Measurements from ENCODE around the gene STRA6.

STRA6 gene

DNA sequence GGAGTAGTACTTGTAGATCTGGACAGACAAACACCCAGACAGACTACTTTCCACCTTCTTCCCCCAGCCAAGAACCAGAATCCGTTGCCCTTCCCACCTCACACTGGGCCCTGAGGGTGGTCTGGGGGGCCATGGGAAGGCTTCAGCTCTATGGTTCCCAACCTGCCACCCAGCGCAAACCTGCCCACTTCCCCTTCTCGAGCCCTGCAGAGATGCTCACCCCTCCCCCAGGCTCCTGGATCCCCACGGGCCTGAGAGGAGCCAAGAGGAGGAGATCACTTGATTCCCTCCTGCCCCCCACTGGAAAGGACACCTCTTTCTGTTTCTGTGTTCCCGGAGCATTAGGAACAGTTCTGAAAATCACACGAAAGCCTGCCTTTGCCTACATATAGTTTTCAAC is 8.7 kb downstream of the STRA6 start:
- TF ChIP-seq, protein P1, sequence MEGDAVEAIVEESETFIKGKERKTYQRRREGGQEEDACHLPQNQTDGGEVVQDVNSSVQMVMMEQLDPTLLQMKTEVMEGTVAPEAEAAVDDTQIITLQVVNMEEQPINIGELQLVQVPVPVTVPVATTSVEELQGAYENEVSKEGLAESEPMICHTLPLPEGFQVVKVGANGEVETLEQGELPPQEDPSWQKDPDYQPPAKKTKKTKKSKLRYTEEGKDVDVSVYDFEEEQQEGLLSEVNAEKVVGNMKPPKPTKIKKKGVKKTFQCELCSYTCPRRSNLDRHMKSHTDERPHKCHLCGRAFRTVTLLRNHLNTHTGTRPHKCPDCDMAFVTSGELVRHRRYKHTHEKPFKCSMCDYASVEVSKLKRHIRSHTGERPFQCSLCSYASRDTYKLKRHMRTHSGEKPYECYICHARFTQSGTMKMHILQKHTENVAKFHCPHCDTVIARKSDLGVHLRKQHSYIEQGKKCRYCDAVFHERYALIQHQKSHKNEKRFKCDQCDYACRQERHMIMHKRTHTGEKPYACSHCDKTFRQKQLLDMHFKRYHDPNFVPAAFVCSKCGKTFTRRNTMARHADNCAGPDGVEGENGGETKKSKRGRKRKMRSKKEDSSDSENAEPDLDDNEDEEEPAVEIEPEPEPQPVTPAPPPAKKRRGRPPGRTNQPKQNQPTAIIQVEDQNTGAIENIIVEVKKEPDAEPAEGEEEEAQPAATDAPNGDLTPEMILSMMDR (IDR thresholded peaks at IDR 0.05; ENCODE audit: low read depth, low read length) = no peak
- no peak overlapping the region for H3K4me3 ChIP-seq (replicated peaks in 1 of 2; ENCODE audit: low read depth in 2 of 2, low read length in 2 of 2)
- no peak for DNase-seq (ENCODE audit: low read depth in 2 of 2)

DNA sequence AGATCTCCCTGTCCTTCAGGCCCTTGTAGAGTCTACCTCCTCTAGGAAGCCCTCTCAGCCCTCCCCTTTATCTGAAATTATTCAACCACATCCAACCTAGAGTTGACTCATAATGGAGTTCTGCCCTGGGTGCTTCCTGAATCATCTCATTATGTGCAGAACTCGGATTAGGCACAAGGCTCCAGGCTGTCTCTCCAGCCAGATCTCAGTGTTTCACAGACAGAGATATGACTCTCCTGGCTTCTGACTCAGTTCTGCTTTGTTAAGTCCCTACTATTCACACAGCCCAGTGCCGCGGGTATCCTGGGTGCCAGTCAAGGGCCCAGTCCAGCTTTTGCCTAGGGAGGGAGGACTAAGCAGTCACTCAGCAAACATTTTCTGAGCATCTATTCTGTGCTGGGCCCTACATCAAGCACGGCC is 9.3 kb downstream of the STRA6 start:
- H3K4me3 ChIP-seq (replicated peaks in 1 of 2; ENCODE audit: low read depth in 2 of 2, low read length in 2 of 2) = no peak overlapping the region
- DNase-seq (ENCODE audit: low read depth in 2 of 2) = peak; percentile 75 to 92
- TF ChIP-seq, protein P1 (IDR thresholded peaks at IDR 0.05; ENCODE audit: low read depth, low read length) = no peak

GRCh38 chr15:74192751-74193150 is 9.8 kb downstream of the STRA6 start:
- no peak for DNase-seq (ENCODE audit: low read depth in 2 of 2)
- H3K4me3 ChIP-seq (replicated peaks in 1 of 2; ENCODE audit: low read depth in 2 of 2, low read length in 2 of 2) = no peak overlapping the region
- TF ChIP-seq, protein P1 (IDR thresholded peaks at IDR 0.05; ENCODE audit: low read depth, low read length) = no peak

DNA sequence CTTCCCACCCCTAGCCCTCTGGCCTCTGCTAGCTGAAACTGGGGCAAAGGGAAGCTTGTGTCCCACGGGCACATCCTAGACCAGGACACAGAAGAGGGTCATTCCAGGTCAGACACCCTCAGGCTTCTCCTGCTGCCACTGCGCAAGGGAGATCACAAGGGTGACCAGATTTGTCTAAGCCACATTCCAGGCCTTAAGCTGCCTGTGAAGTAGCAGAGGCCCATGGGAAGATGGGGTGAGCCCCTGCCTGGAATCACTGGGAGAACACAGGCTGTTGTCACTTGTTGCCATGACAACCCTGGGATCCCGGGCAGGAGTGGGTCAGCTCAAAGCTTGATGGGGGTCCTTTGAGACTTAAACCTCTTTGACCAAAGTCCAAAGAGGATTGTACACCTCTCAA is 10.8 kb downstream of the STRA6 start:
- DNase-seq (ENCODE audit: low read depth in 2 of 2) = no peak
- TF ChIP-seq, protein P1 (IDR thresholded peaks at IDR 0.05; ENCODE audit: low read depth, low read length) = no peak
- H3K4me3 ChIP-seq (replicated peaks in 1 of 2; ENCODE audit: low read depth in 2 of 2, low read length in 2 of 2) = no peak overlapping the region

- DNase-seq (ENCODE audit: low read depth in 2 of 2) = no peak
- H3K4me3 ChIP-seq (replicated peaks in 1 of 2; ENCODE audit: low read depth in 2 of 2, low read length in 2 of 2) = no peak overlapping the region
- TF ChIP-seq, protein P1 (IDR thresholded peaks at IDR 0.05; ENCODE audit: low read depth, low read length) = no peak
These were observed 14.4 kb downstream of the STRA6 start for GRCh38 chr15:74188216-74188615.

DNA sequence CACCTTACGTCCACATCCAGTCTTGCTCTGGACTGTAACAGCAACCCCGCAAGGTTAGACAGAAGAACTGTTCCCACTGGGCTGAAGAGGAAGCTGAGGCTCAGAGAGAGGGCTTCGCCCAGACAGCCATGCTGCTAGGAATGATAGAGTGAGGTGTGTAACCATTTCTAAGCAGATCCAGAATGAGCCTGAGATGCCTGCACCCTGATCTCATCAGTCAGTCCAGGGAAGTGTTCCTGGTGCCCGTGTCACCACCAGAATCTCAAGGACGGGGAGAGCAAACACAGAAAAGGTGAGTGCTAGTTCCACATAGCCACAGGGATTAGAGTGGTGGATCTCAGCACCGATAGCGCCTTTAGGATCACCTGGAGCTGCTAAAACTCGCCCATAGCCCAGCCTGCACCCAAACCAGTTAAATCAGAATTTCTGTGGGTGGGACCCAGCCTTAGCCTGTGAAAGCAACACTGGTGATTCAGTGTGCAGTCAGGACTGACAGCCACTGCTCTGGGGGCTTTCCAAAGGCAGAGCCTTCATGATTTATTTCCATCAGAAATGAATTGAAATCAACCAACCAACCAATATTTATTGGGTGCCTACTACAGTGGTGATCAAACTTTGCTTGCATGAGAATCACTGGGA is 16.8 kb downstream of the STRA6 start:
- DNase-seq (ENCODE audit: low read depth in 2 of 2) = no peak
- TF ChIP-seq, protein P1 (IDR thresholded peaks at IDR 0.05; ENCODE audit: low read depth, low read length) = no peak
- no peak overlapping the region for H3K4me3 ChIP-seq (replicated peaks in 1 of 2; ENCODE audit: low read depth in 2 of 2, low read length in 2 of 2)

DNA sequence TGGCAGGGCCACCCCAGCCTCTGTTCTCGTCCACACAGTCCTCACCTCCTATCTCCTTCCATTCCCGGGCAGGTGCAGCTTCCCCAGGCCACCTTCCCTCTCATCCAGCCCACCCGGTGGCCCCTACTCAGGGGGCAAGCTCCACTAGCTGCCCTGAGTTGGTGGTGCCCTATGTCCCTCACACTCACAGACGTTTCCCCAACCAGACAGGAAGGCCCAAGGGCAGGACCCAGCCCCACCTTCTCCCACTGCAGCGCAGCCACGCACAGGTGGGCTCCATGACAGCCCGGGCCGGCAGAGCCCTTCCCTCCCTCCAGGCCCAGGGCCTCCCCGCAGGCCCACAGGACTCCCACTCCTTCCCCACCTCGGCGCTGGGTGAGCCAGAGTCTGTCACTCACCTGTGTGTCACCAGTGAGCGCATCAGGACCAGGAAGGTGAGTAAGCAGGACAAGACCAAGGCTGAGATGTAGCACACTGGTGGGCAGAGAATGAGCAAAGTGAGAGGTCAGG is 17.9 kb downstream of the STRA6 start:
- TF ChIP-seq, protein P1 (IDR thresholded peaks at IDR 0.05; ENCODE audit: low read depth, low read length) = no peak
- no peak for DNase-seq (ENCODE audit: low read depth in 2 of 2)
- no peak overlapping the region for H3K4me3 ChIP-seq (replicated peaks in 1 of 2; ENCODE audit: low read depth in 2 of 2, low read length in 2 of 2)

All from cardiac fibroblast (primary cell).